ENCODE results near the gene PCDH1. TPM values are rescaled to one million over a fixed set of nuclear protein-coding genes. Genes with fewer than 3 reads are reported as not detected.

PCDH1 gene
- total and polyA plus RNA-seq, 2 of the 8 experiments (the other 6 are each of a cell fraction or from before 2014, with no cell fraction given): 101 to 102 TPM

DNA sequence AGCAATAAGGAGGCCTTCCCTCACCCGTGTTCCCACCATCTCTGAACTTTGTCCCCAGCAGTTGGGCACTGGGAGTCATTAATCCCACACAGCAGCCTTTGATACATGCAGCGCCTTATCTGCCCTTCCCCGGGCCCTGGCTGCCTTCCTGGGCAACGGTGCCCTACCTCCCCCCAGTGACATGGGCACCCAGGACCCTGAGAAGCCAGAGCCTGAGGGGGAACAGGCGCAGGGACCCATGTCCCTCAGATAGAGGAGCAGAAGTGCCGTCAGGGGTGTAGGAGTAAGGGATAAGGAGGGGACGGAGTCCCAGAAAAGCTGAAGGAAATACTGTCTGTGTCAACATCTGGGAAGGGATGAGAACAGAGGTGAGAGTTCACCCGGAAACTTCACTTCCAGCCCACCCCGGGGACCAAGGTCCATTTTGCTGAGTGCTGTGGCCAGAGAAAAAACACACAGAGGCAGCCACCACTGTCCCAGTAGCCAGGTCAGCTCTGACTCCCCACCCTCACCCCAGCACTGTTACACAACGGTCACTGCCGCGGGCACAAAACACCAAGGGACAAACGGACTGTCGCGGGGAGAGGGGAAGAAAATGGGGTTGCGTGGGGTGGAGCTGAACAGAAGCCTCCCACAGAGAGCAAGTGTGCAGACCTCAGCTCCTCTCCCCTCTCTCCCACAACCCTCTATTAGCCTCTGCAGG, 3.8 kb downstream of the PCDH1 start (continued):
- TF ChIP-seq SP1 (IDR thresholded peaks at IDR 0.05; ENCODE audit: low read depth, low read length) (no peak), RXRA (IDR thresholded peaks at IDR 0.05; ENCODE audit: insufficient read depth, low read depth, low read length) (no peak), TAF7 (optimal IDR thresholded peaks at IDR 0.05; ENCODE audit: borderline replicate concordance, low read depth, low read length) (no peak), EZH2 (IDR thresholded peaks at IDR 0.05; ENCODE audit: low read depth, low read length, severe bottlenecking) (no peak), TEAD4 (IDR thresholded peaks at IDR 0.05; ENCODE audit: low read depth, low read length) (no peak)

All from H1 (cell line).